GM21447 (cell line): Measurements from ENCODE around the gene BSPRY.
"Not testable (repeated sequence)": the region's sequence is repeated elsewhere in the genome, so short reads cannot be mapped to it uniquely, and the experiment has no call there.

Experiments
- ATAC-seq: cut with Tn5 transposase; IDR thresholded peaks from one replicate; pipeline ENCODE4 v1.9.1; 2021; ENCODE audit not compliant: unreplicated experiment

The BSPRY gene

DNA sequence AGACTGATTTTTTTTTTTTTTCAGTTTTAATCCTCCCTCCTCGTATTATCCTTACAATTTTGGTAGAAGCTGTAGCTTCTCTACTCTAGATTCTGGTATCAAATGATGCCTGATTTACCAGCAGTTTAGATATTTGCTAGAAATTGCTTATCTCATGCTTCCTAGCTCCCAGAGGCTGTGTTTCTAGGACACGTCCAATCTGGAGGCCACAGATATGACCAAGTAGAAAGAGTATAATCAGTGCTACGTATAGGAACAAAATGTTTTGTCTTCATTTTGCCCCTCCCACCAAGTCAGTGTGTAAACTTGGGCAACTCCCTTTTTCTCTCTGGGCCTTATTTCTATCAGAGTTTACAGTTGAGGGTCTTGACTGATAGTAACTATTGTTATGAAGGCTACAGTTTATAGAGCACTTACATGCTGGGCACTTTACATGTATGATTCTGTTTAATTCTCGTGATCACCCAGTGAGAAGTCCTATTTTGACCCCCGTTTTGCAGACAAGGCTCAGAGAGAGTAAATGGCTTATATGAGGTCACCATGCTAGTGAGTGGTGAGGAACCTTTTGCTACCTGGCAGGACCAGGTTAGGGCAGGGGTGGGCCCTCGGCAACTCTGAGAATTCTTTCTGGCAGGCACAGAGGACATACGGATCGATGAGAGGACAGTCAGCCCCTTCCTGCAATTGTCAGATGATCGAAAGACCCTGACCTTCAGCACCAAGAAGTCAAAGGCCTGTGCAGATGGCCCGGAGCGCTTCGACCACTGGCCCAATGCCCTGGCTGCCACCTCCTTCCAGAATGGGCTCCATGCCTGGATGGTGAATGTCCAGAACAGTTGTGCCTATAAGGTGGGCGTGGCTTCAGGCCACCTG is 19.9 kb downstream of the BSPRY start:
- ATAC-seq, result no peak

DNA sequence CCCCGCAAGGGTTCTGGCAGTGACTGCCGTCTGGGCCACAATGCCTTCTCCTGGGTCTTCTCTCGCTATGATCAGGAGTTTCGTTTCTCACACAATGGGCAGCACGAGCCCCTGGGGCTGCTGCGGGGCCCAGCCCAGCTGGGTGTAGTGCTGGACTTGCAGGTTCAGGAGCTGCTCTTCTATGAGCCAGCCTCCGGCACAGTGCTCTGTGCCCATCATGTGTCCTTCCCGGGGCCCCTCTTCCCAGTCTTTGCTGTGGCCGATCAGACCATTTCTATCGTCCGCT is 20.5 kb downstream of the BSPRY start:
- ATAC-seq, result no peak

DNA sequence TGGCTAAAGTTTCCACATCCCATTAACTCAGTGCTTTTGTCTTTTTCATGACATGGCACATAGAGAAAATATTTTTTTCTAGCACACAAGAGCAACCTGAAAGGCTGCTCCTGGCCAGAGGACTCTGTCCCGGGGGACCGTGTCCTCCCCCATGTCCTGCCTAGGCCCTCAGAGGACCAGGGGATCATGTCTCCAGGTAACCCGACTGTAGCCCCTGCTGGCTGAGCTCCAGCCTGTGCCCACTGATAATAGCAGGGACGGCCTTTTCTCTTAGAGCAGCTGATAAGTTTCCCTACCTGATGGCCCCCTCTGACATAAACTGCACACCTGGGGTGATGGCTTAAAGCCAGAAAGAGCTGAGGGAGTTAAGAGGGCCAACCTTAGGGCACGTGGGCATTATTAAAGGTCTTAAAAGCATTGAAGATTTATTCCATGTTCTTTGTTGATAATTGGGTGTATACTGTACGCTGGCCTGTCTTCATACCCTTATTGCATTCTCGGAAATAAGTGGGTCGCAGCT is 21.5 kb downstream of the BSPRY start:
- no peak for ATAC-seq

DNA sequence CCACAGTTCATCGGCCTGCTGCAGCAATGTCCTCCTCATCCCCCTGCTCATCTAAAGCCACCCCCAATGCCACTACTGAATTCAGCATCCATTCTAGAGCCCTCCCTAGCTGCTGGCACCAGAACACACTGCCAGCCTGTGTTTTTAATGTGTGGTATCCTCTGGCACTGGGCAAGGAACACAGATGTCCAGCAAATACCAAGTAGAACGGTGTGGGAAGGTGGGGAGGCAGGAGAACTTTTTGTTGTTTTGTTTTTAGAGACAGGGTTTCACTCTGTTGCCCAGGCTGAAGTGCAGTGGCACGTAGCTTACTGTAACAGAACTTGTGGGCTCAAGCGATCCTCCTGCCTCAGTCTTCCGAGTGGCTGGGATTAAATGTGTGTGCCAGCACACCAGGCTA is 22.7 kb downstream of the BSPRY start:
- ATAC-seq, result no peak

DNA sequence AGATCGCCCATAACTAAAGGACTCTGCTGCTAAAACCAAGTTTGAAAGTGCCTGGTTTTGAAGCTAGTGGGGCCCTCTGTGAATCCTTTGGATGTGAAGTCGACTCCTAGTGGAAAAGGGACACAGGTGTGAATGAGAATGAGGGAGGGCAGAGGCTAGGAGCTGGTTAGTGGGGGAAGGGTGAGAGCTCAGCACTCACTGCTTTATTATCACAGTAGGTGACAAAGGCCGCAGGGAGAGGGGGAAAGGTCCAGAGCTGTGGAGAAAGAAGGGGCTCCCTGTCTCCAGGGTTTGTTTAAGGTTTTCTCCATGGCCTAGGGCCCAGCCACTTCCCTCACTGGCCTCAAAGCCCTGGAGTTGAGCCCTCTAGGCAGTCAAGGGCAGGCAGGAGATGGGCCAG is 23.9 kb downstream of the BSPRY start:
- no peak for ATAC-seq

DNA sequence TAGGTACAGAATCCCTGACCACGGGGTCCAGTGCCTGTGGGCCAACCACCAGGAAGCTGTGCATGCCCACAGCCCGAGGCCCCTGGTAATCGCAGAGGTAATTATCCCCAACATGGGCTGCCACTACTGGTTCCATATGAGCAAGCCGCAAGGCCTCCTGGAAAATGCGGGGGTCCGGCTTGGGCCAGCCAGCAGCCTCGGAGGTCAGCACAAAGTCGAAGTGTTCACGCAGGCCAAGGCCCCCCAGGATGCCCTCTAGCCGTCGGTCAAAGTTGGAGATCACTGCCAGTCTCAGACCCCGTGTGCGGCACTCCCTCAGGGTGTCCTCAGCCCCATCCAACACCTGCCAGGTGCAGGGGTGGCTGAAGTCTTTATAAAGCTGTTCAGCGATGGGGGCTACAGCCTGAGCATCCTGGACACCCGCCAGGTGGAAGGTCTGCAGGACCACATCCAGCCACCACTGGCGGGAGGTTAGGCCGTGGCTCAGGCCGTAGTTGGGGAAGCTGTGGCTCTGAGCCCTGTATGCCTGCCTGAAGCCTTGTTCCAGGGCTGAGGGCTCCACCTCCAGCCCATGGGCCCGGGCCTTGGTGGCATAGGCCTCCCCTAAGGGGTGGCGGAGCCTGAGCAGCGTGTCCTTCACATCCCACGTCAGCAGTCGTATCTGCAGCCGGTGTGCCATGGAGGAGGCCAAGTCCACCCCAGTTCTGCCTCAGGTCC is 24.5 kb downstream of the BSPRY start:
- ATAC-seq, result no peak

DNA sequence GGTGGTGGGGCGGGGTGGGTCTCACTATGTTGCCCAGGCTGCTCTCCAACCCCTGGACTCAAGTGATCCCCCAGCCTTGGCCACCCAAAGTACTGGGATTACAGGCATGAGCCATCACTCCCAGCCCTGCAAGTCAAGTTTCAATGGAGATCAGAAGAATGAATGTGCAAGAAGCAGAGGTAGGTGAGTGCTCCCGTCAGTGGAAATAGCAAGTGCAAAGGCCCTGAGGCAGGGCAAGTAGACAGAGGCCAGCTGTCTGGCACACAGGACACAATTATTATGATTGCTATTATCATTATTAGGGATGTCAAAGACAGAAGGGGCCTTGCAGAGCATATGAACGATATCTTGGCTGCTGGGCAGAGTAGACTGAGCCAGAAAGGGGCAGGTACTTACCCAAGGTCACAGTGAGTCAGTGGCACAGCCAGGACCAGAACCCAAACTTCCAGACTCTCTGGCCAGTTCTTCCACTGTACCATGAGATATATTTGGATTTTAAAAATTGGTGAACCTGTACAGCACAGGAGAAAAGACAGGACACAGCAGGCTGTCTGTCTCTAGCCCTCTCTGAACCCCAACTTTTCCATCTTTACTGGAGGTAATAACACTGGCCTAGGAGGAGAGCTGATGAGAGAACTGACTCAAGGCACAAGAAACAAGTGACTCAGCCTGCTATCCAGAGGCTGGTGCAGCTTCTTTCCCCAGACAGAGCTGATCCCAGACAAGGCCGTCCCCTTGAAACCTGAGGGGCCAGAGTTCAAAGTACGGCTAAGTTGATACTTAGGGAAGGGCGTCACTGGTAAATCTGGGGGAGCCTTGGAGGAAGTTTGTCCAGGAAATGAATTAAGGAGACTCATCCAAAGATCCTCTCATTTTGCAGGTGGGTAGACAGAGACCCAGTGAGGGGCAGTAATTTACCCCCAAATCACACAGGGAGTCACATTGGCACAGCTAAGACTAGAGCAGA is 26.0 kb downstream of the BSPRY start:
- no peak for ATAC-seq

DNA sequence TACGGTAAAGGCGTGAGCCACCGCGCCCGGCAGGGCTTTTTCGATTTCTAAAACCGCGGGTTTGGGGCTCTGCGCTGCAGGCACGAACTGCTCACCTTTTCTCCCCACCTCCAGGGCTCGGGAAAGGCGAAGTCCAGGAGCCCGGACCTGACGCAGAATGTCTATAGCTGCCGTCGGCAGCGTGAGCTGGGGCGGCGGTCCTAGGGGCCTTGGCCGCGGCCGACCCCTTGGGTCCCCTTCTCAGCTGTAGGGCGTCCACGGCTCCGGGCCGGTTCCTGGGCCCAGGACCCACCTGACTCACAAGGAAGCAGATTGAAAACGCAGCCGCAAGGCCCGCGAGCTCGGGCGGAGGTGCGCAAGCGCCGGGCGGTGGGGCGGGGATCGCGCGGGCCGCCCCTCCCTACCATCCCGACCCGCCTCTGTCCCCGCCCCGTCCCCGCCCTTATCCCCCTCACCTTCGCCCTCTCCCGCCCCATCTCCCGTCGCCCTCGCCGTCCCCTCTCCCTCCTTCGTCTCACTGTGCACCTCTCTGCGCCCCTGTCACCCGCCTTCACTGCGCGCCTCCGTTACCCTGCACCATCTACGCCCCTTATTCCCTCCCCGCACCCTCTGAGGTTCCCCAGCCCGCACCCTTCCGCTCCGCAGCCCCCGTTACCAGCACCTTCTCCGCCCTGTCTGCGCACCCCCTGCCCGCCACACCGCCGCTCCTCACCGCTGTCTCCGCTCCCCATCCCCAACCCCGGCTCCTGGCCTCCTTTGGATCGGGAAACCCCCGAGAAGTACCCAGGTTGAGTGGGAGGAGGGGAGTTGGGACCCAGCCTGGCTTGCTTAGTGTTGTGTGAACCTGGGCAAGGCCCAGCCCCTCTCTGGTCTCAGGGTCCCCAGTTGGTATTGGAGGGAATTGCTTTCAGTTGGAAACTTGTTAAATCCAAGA is 27.6 kb downstream of the BSPRY start, which contains the start of gene HDHD3:
Gene HDHD3, minus strand, starts transcription at position 353 of the 934 bp plus-strand sequence. CDS start 2,632 bp downstream, outside the sequence.
- ATAC-seq, result peak; percentile 69

DNA sequence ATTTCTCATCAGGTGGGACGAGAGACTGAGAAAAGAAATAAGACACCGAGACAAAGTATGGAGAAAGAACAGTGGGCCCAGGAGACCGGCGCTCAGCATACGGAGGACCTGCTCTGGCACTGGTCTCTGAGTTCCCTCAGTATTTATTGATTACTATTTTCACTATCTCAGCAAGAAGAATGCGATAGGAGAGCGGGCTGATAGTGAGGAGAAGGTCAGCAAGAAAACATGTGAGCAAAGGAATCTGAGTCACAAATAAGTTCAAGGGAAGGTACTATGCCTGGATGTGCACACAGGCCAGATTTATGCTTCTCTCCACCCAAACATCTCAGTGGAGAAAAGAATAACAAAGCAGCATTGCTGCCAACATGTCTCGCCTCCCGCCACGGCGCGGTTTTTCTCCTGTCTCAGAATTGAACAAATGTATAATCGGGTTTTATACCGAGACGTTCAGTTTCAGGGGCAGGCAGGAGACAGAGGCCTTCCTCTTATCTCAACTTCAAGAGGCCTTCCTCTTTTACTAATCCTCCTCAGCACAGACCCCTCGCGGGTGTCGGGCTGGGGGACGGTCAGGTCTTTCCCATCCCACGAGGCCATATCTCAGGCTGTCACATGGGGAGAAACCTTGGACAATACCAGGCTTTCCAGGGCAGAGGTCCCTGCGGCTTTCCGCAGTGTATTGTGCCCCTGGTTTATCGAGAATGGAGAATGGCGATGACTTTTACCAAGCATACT is 29.9 kb downstream of the BSPRY start:
- ATAC-seq, result not testable (repeated sequence)

DNA sequence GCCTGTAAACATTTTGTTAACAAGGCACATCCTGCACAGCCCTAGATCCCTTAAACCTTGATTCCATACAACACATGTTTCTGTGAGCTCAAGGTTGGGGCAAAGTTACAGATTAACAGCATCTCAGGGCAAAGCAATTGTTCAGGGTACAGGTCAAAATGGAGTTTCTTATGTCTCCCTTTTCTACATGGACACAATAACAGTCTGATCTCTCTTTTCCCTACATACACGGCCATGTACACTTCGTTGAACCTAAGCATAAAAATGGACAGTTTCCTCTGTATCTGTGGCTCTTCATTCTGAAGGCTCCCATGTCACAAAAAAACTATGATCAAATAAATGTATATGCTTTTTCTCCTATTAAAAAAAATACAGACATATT is 30.5 kb downstream of the BSPRY start:
- not testable (repeated sequence) for ATAC-seq

DNA sequence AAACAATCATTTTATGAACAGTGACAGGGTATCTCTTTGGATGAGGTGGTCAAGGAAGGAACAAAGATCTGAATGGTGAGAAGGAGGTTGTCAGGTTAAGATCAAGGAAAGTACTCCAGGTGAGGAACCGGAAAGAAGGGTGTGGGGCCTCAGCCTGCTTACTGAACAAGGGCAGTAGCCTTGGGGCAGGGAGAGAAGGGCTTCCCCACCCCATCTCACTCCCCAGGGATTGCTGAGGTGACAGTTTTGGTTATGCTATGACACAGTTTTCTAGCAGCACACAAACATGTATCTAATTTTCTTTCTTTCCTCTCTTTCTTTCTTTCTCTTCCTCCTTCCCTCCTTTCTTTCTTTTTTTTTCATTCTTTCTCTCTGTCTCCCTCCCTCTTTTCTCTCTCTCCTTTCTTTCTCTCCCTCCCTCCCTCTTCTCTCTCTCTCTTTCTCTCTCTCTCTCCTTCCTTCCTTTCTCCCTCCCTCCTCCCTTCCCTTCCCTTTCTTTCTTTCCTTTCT is 31.6 kb downstream of the BSPRY start:
- ATAC-seq, result peak; percentile 65

DNA sequence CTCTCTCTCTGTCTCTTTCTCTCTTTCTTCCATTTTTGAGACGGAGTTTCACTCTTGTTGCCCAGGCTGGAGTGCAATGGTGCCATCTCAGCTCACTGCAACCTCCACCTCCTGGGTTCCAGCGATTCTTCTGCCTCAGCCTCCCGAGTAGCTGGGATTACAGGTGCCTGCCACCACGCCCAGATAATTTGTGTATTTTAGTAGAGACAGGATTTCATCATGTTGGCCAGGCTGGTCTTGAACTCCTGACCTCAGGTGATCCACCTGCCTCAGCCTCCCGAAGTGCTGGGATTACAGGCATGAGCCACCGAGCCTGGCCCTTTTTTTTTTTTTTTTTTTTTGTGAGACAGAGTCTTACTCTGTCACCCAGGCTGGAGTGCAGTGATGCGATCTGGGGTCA is 32.1 kb downstream of the BSPRY start:
- ATAC-seq, result not testable (repeated sequence)

DNA sequence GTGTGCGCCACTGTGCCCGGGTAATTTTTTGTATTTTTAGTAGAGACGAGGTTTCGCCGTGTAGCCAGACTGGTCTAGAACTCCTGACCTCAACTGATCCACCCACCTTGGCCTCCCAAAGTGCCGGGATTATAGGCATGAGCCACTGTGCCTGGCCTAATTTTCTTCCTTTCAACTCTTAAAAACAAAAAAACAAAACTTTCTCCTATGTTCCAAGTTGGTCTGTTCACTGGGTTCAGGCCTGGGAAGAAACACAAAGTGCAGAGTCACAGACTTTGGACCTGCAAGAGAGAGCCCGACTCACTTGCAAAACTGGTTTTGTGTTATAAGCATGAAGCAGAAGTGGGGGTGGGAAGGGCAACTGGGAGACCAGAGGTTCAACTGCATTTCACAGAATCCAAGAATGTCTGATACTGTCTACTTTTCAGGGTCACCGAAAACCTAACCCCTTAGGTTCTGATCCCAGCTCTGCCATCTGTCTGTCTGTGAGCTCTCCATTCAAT is 32.6 kb downstream of the BSPRY start:
- ATAC-seq, result no peak

DNA sequence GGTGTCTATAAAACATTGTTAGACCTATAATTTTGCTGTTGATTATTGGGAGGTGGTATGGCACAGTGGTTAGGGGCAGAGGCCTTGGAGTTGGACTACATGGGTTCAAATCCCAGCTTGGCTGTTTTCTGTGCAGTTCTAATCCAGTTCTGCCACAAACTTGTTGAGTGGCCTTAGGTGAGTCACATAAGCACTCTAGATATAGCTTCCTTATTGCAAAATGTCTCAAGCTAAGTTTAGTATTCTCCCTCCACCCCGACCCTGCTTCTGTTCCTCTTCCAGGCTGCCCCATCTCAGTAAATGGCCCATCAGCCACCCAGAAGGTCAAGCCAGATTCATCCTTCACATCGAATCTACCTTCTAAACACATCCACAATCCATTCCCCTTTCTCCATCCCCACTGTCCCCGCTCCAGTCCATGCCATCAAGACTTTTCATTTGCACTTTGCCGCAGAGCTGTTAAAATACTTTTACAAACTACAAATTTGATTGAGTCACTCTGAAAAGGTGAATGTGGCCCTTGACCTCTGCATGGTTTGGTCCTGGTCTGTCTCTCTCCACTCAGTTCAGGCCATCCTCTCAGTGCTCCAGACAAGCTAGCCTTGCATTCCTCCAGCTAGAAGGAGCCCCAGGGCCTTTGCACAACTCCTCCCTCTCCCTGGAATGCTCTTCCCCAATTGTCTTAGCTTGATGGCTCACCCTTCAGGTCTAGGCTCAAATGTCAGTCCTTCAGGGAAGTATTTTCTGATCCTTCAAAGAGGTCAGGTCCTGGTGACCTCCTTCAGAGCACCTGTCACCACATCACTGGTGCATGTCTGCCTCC is 37.4 kb downstream of the BSPRY start:
- ATAC-seq, result no peak

DNA sequence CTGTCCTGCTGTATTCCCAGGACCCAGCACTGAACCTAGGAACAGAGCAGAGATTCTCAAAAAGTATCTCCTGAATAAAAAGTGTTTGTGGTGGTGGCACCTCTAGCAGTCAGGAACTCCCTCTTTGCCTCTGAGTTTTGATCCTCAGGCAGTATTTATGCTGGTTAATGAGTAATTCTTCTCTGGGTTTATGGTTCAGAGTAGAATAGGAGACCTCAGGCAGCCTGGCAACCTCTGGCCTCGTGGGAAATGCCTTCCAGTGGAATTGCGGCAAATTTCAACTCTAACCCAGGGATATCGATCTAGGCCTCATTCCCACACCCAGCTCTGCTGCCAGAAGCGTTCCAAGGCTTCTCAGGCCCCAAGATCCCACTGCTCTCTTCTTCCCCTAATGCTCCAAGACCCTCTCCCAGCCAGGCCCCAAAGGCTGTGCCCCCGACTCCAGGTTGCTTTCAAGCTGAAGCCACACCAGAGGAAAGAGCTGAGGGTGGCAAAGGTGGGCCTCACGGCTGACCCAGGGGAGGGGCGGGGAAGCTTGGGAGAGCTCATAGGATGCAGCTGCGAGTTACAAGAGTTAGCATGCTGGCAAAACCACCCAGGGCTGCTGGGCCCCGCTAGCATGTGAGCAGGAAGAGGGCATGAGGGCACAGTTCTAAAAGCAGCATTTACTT is 38.4 kb downstream of the BSPRY start:
- ATAC-seq, result no peak

DNA sequence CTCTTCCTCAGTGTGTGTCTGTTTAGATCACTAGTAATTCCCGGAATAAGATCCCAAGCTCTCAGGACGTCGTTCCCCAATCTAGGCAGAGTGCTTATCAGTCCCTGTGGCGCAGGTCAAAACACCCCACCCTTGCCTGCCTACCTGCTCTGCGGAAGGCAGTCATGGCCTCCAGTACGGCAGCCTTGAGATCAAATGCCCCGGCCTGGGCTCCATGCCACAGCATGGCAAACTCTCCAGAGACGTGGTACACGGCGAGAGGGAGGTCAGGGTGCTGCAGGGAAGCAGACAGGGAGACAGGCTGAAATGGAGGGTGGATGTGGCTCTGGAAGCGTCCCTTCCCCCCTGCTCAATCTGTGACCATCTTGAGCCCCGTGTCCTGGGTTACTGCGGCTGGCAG is 39.5 kb downstream of the BSPRY start:
- ATAC-seq, result no peak

DNA sequence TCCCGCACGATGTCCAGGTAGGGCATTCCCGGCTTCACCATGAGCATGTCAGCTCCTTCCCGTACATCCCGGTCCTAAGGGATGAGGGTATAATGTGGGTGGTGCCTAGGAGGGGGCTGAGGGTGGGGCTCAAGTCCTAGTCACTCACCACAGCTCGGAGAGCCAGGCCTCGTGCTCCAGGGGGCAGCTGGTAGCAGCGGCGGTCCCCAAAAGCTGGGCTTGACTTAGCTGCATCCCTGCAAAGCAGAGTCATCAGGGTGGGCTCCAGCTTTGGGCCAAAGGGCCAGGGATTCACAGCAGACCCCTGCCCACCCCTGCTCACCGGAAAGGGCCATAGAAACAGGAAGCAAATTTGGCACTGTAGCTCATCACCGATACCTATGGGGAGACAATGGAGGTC is 40.1 kb downstream of the BSPRY start:
- ATAC-seq, result no peak
